Thyroid gland (tissue), 4 donors: ENCODE data around the gene MAPK8. TPM values are rescaled to one million over a fixed set of nuclear protein-coding genes. Genes with fewer than 3 reads are reported as not detected.
A peak's percentile ranks its signal among the peaks of the same experiment; 100 is the strongest.

Experiments
- DNase-seq, 2 donors: peaks; one replicate each; pipeline ENCODE4 v3.0.0-alpha.2; 2019
- H3K27ac ChIP-seq, 3 donors: fragments of 200-600 bp; sonication (generic); 1 replicate in 2 of 3; 2 replicates in 1 of 3; pipeline ENCODE4 v1.5.1; 2016 to 2019; ENCODE audit warnings: mild to moderate bottlenecking in 1 of 3, moderate library complexity in 1 of 3
- H3K27me3 ChIP-seq: fragments of 200-600 bp; sonication (generic); one replicate; pipeline ENCODE4 v1.5.1; 2019
- H3K36me3 ChIP-seq, 2 donors: fragments of 200-600 bp; sonication (generic); one replicate each; pipeline ENCODE4 v1.5.1; 2016 to 2019
- H3K4me1 ChIP-seq, 2 donors: fragments of 200-600 bp; sonication (generic); one replicate each; pipeline ENCODE4 v1.5.1; 2017 to 2019
- H3K4me3 ChIP-seq, 3 donors: fragments of 200-600 bp; sonication (generic); replicated peaks in 1 of 3; 1 replicate in 2 of 3; 2 replicates in 1 of 3; pipeline ENCODE4 v1.5.1; 2016; ENCODE audit warnings: mild to moderate bottlenecking in 1 of 3
- H3K9me3 ChIP-seq: fragments of 200-600 bp; sonication (generic); one replicate; pipeline ENCODE4 v1.5.1; 2017
- CTCF ChIP-seq, 6 experiments: fragments of 200-600 bp in 3 of 6; fragments of 450-650 bp in 3 of 6; sonication (generic) in 3 of 6; IDR thresholded peaks; one replicate each; pipeline ENCODE4 v1.5.1; 2016 to 2019; ENCODE audit warnings: antibody characterized with exemption in 6 of 6, mild to moderate bottlenecking in 2 of 6, inconsistent platforms in 1 of 6, moderate library complexity in 1 of 6
- POLR2A ChIP-seq, 2 donors: fragments of 450-650 bp; IDR thresholded peaks; one replicate each; pipeline ENCODE4 v1.6.1; 2017; ENCODE audit warnings: antibody characterized with exemption in 2 of 2, mild to moderate bottlenecking in 2 of 2, moderate library complexity in 1 of 2
- WGBS, 2 donors: methylation state at CpG; one replicate each; pipeline ENCODE4 v1.1.5; 2017; 5-methylcytosine and 5-hydroxymethylcytosine counted together
- intact Hi-C: fragments of 100-400 bp; cut with DNase I; formaldehyde crosslinking; loops from one replicate; pipeline ENCODE4 v1.15.1; 2023
- total RNA-seq, 4 donors: library from RNA; depleted of rRNA; stranded (reverse); fragments of >200 nt; gene quantifications; one replicate each; pipeline ENCODE4 v1.2.3, GENCODE V29; 2016

The MAPK8 gene
- total RNA-seq, 4 donors from 2014 or later: 76.2 to 165 (median 99.0) TPM

- Histone ChIP-seq H3K27me3 (no peaks in the 10 kb centered on the region), H3K9me3 (no peaks in the 10 kb centered on the region), H3K4me3 (no peak overlapping the region), H3K36me3 (no peaks in the 10 kb centered on the region), H3K27ac (no peak overlapping the region), H3K4me1 (peaks cover 31 to 44% of the 10 kb centered on the region in 2 donors)
- no peak for TF ChIP-seq CTCF (IDR thresholded peaks at IDR 0.05)
- TF ChIP-seq POLR2A (IDR thresholded peaks at IDR 0.05): no peak
- no peak for DNase-seq
- WGBS, 2 donors: 80 to 89% methylated on average over 4 of the region's 4 CpGs
- intact Hi-C loops: no loop called here
These were observed 84.7 kb downstream of the MAPK8 start for GRCh38 chr10:48390933-48391845.

- Histone ChIP-seq H3K4me3 (no peak overlapping the region), H3K4me1 (peaks cover 30 to 40% of the 10 kb centered on the region in 2 donors), H3K9me3 (no peaks in the 10 kb centered on the region), H3K27me3 (no peaks in the 10 kb centered on the region), H3K36me3 (no peaks in the 10 kb centered on the region), H3K27ac (peak overlapping the region in 1 of 3 donors; percentile 8)
- 88% methylated on average over 3 of the region's 3 CpGs for WGBS, 2 donors
- TF ChIP-seq POLR2A (IDR thresholded peaks at IDR 0.05) (no peak), CTCF (IDR thresholded peaks at IDR 0.05) (no peak)
- no peak for DNase-seq
- intact Hi-C loops: no loop called here
These were observed 85.5 kb downstream of the MAPK8 start for GRCh38 chr10:48391994-48392393.

- no peak for DNase-seq
- intact Hi-C loops: no loop called here
- Histone ChIP-seq H3K4me3 (no peak overlapping the region), H3K9me3 (no peaks in the 10 kb centered on the region), H3K36me3 (no peaks in the 10 kb centered on the region), H3K27ac (no peak overlapping the region), H3K4me1 (peaks cover 19 to 24% of the 10 kb centered on the region in 2 donors), H3K27me3 (no peaks in the 10 kb centered on the region)
- TF ChIP-seq CTCF (IDR thresholded peaks at IDR 0.05) (no peak), POLR2A (IDR thresholded peaks at IDR 0.05) (no peak)
- 93% methylated on average over 4 of the region's 4 CpGs for WGBS, 2 donors
These were observed 91.8 kb downstream of the MAPK8 start for GRCh38 chr10:48398261-48398660.

GRCh38 chr10:48399056-48399541, 92.6 kb downstream of the MAPK8 start:
- Histone ChIP-seq H3K27ac (peak overlapping the region; percentile 64 to 83 (median 78)), H3K36me3 (no peaks in the 10 kb centered on the region), H3K4me3 (no peak overlapping the region), H3K27me3 (no peaks in the 10 kb centered on the region), H3K4me1 (peaks cover 19 to 24% of the 10 kb centered on the region in 2 donors), H3K9me3 (no peaks in the 10 kb centered on the region)
- peak; percentile 75 to 77 for DNase-seq
- TF ChIP-seq CTCF (IDR thresholded peaks at IDR 0.05) (no peak), POLR2A (IDR thresholded peaks at IDR 0.05) (peak in 1 of 2 donors; percentile 41)
- 46 to 60% methylated on average over 5 of the region's 5 CpGs for WGBS, 2 donors
- intact Hi-C loops: no loop called here

- 93 to 96% methylated on average over 1 of the region's 1 CpG for WGBS, 2 donors
- Histone ChIP-seq H3K27ac (peak overlapping the region; percentile 64 to 83 (median 78)), H3K27me3 (no peaks in the 10 kb centered on the region), H3K36me3 (no peaks in the 10 kb centered on the region), H3K4me3 (no peak overlapping the region), H3K4me1 (peaks cover 19 to 24% of the 10 kb centered on the region in 2 donors), H3K9me3 (no peaks in the 10 kb centered on the region)
- no peak for DNase-seq
- intact Hi-C loops: no loop called here
- TF ChIP-seq POLR2A (IDR thresholded peaks at IDR 0.05): no peak
- no peak for TF ChIP-seq CTCF (IDR thresholded peaks at IDR 0.05)
These were observed 93.1 kb downstream of the MAPK8 start for GRCh38 chr10:48399551-48399950.
